ENCODE measurements around the gene LRRC8B. TPM values are rescaled to one million over a fixed set of nuclear protein-coding genes. Genes with fewer than 3 reads are reported as not detected.

LRRC8B gene
- total RNA-seq, 2 donors from 2014 or later: 39.2 to 39.4 TPM

GRCh38 chr1:89640440-89640839 is 115.8 kb downstream of the LRRC8B start:
- DNase-seq: no peak
- no peaks in the 10 kb centered on the region for H3K36me3 Mint-ChIP-seq (ENCODE audit: low read depth)
- no peak overlapping the region for H3K27ac Mint-ChIP-seq
- TF ChIP-seq, protein P1, sequence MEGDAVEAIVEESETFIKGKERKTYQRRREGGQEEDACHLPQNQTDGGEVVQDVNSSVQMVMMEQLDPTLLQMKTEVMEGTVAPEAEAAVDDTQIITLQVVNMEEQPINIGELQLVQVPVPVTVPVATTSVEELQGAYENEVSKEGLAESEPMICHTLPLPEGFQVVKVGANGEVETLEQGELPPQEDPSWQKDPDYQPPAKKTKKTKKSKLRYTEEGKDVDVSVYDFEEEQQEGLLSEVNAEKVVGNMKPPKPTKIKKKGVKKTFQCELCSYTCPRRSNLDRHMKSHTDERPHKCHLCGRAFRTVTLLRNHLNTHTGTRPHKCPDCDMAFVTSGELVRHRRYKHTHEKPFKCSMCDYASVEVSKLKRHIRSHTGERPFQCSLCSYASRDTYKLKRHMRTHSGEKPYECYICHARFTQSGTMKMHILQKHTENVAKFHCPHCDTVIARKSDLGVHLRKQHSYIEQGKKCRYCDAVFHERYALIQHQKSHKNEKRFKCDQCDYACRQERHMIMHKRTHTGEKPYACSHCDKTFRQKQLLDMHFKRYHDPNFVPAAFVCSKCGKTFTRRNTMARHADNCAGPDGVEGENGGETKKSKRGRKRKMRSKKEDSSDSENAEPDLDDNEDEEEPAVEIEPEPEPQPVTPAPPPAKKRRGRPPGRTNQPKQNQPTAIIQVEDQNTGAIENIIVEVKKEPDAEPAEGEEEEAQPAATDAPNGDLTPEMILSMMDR (conservative IDR thresholded peaks at IDR 0.05): no peak
- no peaks in the 10 kb centered on the region for H3K4me1 Mint-ChIP-seq
- Histone ChIP-seq H3K9ac (ENCODE audit: extremely low read depth, low read length, poor library complexity, severe bottlenecking) (no peak overlapping the region), H3K27me3 (ENCODE audit: control insufficient read depth, insufficient read depth, low read length, poor library complexity, severe bottlenecking) (peaks cover 11% of the 10 kb centered on the region), H3K9me3 (ENCODE audit: control insufficient read depth, low read length) (peaks cover 4% of the 10 kb centered on the region), H3K36me3 (ENCODE audit: control insufficient read depth, insufficient read depth, low read length) (no peaks in the 10 kb centered on the region), H3K27ac (ENCODE audit: low read depth, low read length) (no peak overlapping the region), H3K4me3 (ENCODE audit: low read length) (no peak overlapping the region), H3K4me1 (ENCODE audit: control insufficient read depth, insufficient read depth, low read length) (no peaks in the 10 kb centered on the region)
- H3K27me3 Mint-ChIP-seq (ENCODE audit: insufficient read depth): peaks cover 17% of the 10 kb centered on the region
- no peak overlapping the region for H3K4me3 Mint-ChIP-seq
- no peaks in the 10 kb centered on the region for H3K9me3 Mint-ChIP-seq

GRCh38 chr1:89641781-89642180 is 117.2 kb downstream of the LRRC8B start:
- H3K27me3 ChIP-seq (ENCODE audit: control insufficient read depth, insufficient read depth, low read length, poor library complexity, severe bottlenecking): no peaks in the 10 kb centered on the region
- peaks cover 18% of the 10 kb centered on the region for H3K9me3 ChIP-seq (ENCODE audit: control insufficient read depth, low read length)
- H3K4me3 Mint-ChIP-seq: no peak overlapping the region
- peaks cover 6% of the 10 kb centered on the region for H3K27me3 Mint-ChIP-seq (ENCODE audit: insufficient read depth)
- H3K9ac ChIP-seq (ENCODE audit: extremely low read depth, low read length, poor library complexity, severe bottlenecking): no peak overlapping the region
- H3K36me3 ChIP-seq (ENCODE audit: control insufficient read depth, insufficient read depth, low read length): no peaks in the 10 kb centered on the region
- no peaks in the 10 kb centered on the region for H3K4me1 ChIP-seq (ENCODE audit: control insufficient read depth, insufficient read depth, low read length)
- H3K27ac ChIP-seq (ENCODE audit: low read depth, low read length): no peak overlapping the region
- DNase-seq: no peak
- no peak overlapping the region for H3K27ac Mint-ChIP-seq
- TF ChIP-seq, protein P1 (conservative IDR thresholded peaks at IDR 0.05): no peak
- no peaks in the 10 kb centered on the region for H3K4me1 Mint-ChIP-seq
- H3K9me3 Mint-ChIP-seq: peaks cover 3% of the 10 kb centered on the region
- H3K4me3 ChIP-seq (ENCODE audit: low read length): no peak overlapping the region
- H3K36me3 Mint-ChIP-seq (ENCODE audit: low read depth): no peaks in the 10 kb centered on the region
- WGBS, 2 experiments (ENCODE audit: insufficient coverage in 1 of 2, insufficient read length in 1 of 2): 96 to 100% methylated on average over 1 to 4 of the region's 4 CpGs

- H3K4me1 ChIP-seq (ENCODE audit: control insufficient read depth, insufficient read depth, low read length): no peaks in the 10 kb centered on the region
- Mint-ChIP-seq H3K9me3 (peaks cover 3% of the 10 kb centered on the region), H3K4me3 (no peak overlapping the region), H3K27ac (no peak overlapping the region), H3K4me1 (no peaks in the 10 kb centered on the region), H3K36me3 (ENCODE audit: low read depth) (no peaks in the 10 kb centered on the region), H3K27me3 (ENCODE audit: insufficient read depth) (no peaks in the 10 kb centered on the region)
- TF ChIP-seq, protein P1 (conservative IDR thresholded peaks at IDR 0.05): no peak
- H3K9ac ChIP-seq (ENCODE audit: extremely low read depth, low read length, poor library complexity, severe bottlenecking): no peak overlapping the region
- no peak overlapping the region for H3K4me3 ChIP-seq (ENCODE audit: low read length)
- H3K9me3 ChIP-seq (ENCODE audit: control insufficient read depth, low read length): peaks cover 22% of the 10 kb centered on the region
- no CpG with 5 or more reads among the region's 2 CpGs for WGBS, 2 experiments (ENCODE audit: insufficient coverage in 1 of 2, insufficient read length in 1 of 2)
- DNase-seq: no peak
- no peaks in the 10 kb centered on the region for H3K36me3 ChIP-seq (ENCODE audit: control insufficient read depth, insufficient read depth, low read length)
- no peaks in the 10 kb centered on the region for H3K27me3 ChIP-seq (ENCODE audit: control insufficient read depth, insufficient read depth, low read length, poor library complexity, severe bottlenecking)
- no peak overlapping the region for H3K27ac ChIP-seq (ENCODE audit: low read depth, low read length)
Observed at GRCh38 chr1:89643577-89643976, 118.9 kb downstream of the LRRC8B start.
